Cardiac fibroblast (primary cell): ENCODE measurements around the gene NAT14.

ENCODE experiments used
- DNase-seq, 2 donors: peaks; one replicate each; pipeline versions ENCODE4 v3.0.0 to v3.0.0-alpha.2; 2010; ENCODE audit warnings: low read depth in 2 of 2
- H3K4me3 ChIP-seq, 2 donors: replicated peaks in 1 of 2; 1 replicate in 1 of 2; 2 replicates in 1 of 2; pipeline ENCODE4 v1.5.1; 2011; ENCODE audit warnings: low read depth in 2 of 2, low read length in 2 of 2, mild to moderate bottlenecking in 2 of 2, moderate library complexity in 1 of 2
- TF ChIP-seq, protein P1 (sequence below): IDR thresholded peaks from one replicate; pipeline ENCODE4 v1.5.1; 2011; ENCODE audit warnings: low read depth, mild to moderate bottlenecking, low read length, inconsistent platforms

Gene NAT14

DNA sequence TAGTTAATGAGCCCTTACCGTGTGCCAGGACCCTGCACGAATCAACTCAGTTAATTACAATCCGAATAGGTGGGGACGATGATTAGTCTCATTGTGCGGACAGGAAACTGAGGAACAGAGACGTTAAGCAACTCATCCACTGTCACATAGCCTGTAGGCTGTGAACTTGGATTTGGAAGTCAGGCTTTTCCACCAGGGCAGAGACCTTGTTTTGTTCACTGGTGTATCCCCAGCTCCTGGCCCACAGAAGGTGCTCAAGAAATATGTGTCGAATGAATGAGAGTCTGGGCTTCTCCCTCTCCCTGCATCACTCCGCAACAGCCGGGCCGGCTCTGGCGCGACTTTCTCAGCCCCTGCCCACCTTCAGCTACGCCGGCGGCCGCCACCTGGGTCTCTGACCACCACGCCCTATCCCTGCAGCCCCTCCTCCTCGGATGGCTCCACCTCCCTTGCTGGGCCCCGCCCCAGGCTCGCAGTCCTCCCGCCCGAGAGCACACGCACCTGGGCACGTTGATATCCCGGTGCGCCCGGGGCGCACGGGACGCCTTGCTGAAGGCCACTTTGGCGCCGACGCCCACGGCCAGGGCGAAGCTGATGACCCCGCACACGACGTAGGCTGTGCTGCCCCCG lies 43.2 kb upstream of the NAT14 start:
- DNase-seq = no peak
- TF ChIP-seq, protein P1, sequence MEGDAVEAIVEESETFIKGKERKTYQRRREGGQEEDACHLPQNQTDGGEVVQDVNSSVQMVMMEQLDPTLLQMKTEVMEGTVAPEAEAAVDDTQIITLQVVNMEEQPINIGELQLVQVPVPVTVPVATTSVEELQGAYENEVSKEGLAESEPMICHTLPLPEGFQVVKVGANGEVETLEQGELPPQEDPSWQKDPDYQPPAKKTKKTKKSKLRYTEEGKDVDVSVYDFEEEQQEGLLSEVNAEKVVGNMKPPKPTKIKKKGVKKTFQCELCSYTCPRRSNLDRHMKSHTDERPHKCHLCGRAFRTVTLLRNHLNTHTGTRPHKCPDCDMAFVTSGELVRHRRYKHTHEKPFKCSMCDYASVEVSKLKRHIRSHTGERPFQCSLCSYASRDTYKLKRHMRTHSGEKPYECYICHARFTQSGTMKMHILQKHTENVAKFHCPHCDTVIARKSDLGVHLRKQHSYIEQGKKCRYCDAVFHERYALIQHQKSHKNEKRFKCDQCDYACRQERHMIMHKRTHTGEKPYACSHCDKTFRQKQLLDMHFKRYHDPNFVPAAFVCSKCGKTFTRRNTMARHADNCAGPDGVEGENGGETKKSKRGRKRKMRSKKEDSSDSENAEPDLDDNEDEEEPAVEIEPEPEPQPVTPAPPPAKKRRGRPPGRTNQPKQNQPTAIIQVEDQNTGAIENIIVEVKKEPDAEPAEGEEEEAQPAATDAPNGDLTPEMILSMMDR = no peak
- H3K4me3 ChIP-seq = no peak overlapping the region

DNA sequence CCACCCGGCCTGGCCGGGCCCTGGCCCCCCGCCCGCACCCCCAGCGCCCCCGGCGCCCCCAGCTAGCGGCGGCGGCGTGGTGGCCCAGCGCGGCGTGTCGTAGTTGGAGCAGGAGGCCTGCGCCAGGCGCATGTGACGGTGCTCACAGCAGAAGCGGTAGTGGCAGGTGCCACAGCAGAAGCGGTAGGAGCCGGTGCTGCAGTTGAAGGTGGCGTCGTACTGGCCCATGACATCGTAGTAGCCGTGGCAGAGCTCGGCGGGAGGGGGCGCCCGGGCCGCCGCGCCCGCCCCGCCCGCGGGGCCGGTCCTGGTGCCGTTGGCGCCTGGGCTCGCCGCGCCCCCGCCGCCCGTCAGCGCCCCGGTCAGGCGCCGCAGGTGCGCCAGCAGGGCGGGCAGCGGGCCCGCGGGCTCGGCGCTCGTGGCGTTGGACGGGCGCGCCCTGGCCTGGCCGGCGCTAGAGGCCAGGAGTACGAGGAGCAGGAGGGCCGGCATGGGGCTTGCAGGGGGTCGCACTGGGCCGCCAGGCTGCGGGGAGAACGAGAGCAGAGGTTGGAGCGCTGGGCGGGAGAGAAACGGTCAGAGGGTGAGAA lies 42.5 kb upstream of the NAT14 start:
- TF ChIP-seq, protein P1 = no peak
- DNase-seq = no peak
- H3K4me3 ChIP-seq = no peak overlapping the region

DNA sequence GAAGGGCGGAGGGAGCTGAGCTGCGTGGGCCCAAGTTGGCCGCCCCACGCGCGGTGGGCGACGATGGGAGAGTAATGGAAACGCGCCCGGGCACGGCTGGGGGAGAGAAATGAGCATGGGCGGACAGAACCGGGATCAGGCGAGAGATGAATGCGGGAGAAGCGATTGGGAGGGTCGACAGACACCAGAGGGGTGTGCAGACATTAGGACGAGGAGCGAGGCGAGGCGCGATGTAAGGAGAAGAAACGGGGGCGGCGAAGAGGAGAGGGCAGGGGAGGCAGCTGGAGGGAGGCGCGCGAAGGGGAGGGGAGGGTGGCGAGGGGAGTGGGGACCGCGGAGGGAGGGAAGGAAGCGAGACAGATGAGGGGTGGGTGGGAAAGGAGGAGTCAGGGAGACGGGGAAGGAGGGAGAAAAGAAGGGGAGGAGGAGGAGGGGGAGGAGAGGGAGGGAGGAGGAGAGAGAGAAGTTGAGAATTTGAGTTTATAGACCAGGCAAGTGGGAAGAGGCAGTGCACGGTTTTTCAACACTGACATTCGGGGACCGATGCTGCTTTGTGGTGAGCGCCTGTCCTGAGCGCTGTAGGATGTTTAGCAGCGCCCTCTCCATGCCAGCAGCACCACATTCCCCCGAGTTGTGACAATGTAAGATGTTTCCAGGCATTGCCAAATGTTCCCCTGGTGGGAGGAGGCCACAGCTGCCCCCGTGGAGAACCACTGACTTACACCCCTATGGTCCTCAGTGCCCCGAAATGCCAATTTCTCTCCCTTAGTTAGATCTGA lies 41.8 kb upstream of the NAT14 start, which contains the start of gene SHISA7:
Gene SHISA7 (minus strand): TSS at position 256 of the 779 bp plus-strand sequence. CDS start 437 bp downstream, outside the sequence.
- TF ChIP-seq, protein P1 = no peak
- H3K4me3 ChIP-seq = no peak within 1 kb of the TSS
- no peak for DNase-seq

DNA sequence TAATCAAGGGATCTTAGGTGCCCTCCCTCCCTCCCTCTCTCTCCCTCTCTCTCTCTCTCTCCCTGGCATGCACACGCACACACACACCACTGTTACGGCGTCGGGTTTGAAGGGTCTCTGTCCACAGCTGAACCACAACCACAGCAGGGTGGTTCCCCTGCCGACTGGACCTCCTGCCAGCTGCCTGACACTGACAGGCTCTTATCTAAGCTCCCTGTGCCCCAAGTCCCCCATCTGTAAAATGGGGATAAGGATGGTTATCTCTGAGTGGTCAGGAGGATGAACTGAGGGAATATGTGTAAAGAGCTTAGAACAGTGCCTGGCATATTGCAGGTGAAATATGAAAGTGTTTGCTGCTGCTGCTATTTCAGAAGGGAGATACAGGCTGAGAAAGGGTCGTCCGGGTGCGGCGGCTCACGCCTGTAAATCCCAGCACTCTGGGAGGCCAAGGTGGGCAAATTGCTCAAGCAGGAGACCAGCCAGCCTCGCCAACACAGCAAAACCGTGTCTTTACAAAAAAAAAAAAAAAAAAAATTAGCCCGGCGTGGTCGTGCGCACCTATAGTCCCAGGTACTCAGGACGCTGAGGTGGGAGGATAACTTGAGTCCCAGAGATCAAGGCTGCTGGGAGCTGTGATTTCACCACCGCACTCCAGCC lies 41.0 kb upstream of the NAT14 start:
- DNase-seq = no peak
- H3K4me3 ChIP-seq = no peak overlapping the region
- TF ChIP-seq, protein P1 = no peak

DNA sequence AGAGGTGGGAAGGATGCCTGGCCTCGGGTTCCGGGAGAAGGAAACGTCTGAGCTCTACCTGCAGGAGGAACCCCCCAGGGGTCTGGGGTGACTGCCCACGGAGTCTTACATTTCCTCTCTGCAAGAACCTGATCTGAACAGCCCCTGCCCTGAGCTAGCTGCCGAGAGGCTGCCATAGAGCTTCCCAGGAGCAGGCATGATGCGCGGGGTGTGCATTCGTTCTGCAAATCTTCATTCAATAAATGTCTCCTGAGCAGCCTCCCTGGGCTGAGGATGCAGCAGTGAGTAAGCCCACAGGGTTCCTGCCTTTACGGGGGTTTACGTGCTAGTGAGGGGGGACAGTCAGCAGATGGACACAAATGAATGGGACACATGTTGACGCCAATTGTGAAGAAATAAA lies 40.3 kb upstream of the NAT14 start:
- no peak overlapping the region for H3K4me3 ChIP-seq
- no peak for DNase-seq
- TF ChIP-seq, protein P1 = no peak

DNA sequence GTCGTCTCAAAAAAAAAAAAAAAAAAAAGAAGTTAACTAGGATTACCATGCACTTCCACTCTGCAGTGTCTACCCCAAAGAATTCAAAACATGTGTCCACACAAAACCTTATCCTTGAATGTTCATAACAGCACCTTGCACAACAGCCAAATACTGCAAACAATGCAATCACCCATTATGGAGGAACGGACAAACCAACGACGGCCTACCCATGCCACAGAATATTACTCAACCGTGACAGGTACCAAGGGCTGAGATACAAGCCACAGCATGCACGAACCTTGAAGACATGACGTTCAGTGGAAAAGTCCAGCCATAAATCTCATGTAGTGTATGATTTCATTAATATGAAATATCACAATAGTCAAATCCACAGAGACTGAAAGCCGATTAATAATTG lies 38.9 kb upstream of the NAT14 start:
- no peak for DNase-seq
- TF ChIP-seq, protein P1 = no peak
- H3K4me3 ChIP-seq = no peak overlapping the region
